Aortic smooth muscle cell (primary cell): ENCODE results near the gene CMYA5. TPM values are rescaled to one million over a fixed set of nuclear protein-coding genes. Genes with fewer than 3 reads are reported as not detected.

Experiments
- total RNA-seq: library from RNA; depleted of rRNA; stranded (reverse); fragments of >200 nt; gene quantifications from 2 replicates; pipeline ENCODE4 v1.2.3, GENCODE V29; 2014

The CMYA5 gene
- total RNA-seq: 0.26 and 0.31 TPM in 2 replicates

DNA sequence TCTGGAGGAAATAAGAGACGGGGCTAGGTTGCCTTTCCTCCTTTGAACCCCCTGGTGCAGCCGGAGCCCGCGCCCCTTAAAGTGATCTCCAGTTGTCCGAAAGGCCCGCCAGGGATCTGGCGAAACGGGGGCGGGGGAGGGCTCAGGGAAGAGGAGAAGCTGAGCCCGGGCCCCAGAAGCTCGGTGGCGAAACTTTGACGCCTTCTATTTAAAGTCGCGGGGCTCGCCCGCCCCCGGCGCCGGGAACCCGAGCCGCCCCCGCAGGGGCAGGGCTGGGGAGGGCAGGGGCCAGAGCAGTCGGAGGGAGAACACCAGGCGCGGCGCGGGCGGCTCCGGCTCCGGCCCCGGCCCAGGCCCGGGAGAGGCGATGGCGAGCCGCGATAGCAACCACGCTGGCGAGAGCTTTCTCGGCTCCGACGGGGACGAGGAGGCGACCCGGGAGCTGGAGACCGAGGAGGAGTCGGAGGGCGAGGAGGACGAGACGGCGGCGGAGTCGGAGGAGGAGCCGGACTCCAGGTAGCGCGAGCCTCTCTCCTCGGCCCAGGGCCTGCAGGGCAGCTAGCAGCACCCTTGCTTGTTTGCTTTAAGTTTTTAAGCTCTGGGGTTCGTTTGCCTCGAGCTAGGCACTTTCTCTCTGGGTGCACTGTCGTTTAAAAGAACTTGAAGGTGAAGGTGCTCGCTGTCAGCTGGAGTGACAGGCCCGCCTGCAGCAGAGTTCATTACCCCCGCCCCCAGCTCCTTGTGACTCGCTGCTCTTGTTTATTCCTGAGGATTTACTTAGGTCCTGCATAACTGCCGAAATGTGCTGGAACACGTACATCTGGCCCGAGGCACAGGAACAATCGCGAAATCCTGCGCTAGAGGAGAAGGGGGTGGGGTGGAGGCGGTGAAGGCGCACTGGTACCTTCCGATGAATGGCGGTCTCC lies at the start of gene CMYA5:
TSS of gene CMYA5 (plus strand) at position 296 of the 926 bp plus-strand sequence. CDS start at position 368, 72 bp downstream.

Other genes starting within 250 kb of the CMYA5 start
- 3.6 and 4.5 TPM in 2 replicates for gene HOMER1, start 175.7 kb upstream of the CMYA5 start, total RNA-seq
- 26.3 and 36.2 TPM in 2 replicates for gene TENT2, start 77.4 kb upstream of the CMYA5 start, total RNA-seq